Naive thymus-derived CD4-positive, alpha-beta T cell (primary cell): ENCODE data around the gene FEM1B. TPM values are rescaled to one million over a fixed set of nuclear protein-coding genes. Genes with fewer than 3 reads are reported as not detected.
"Not testable (repeated sequence)": the region's sequence is repeated elsewhere in the genome, so short reads cannot be mapped to it uniquely, and the experiment has no call there.

ENCODE experiments used
- ATAC-seq: fragments of 150-1000 bp; cut with Tn5 transposase; 2 replicates; pipeline ENCODE4 v1.10.0; 2021; ENCODE audit warnings: mild to moderate bottlenecking, moderate library complexity
- CTCF ChIA-PET: fragments of 350-600 bp; sonication (Branson Sonifier 250); formaldehyde crosslinking; loops from one replicate; lab custom pipeline; 2021; ENCODE audit warnings: antibody characterized with exemption; lab: Charles Lee
- POLR2A ChIA-PET: fragments of 350-600 bp; sonication (Branson Sonifier 250); formaldehyde crosslinking; loops from one replicate; lab custom pipeline; 2021; ENCODE audit warnings: antibody characterized with exemption, inconsistent platforms; lab: Charles Lee
- DNase-seq, 9 donors: peaks; one replicate each; pipeline versions ENCODE4 v3.0.0 to v3.0.0-alpha.2; 2020 to 2022; ENCODE audit warnings: mixed read lengths in 1 of 9
- H3K27ac ChIP-seq: one replicate; pipeline ENCODE4 v1.7.0; 2013; ENCODE audit warnings: mild to moderate bottlenecking, low read depth, low read length, moderate library complexity
- H3K27me3 ChIP-seq, 2 donors: one replicate each; pipeline ENCODE4 v1.7.0; 2013; ENCODE audit warnings: low read length in 2 of 2, mild to moderate bottlenecking in 2 of 2, moderate library complexity in 2 of 2; ENCODE audit not compliant: control insufficient read depth in 2 of 2, insufficient read depth in 2 of 2
- H3K36me3 ChIP-seq, 3 experiments: 1 replicate in 2 of 3; 2 replicates in 1 of 3; pipeline ENCODE4 v1.7.0; 2013; ENCODE audit warnings: low read length in 3 of 3, mild to moderate bottlenecking in 3 of 3, moderate library complexity in 1 of 3; ENCODE audit not compliant: insufficient read depth in 3 of 3, control insufficient read depth in 2 of 3
- H3K4me1 ChIP-seq, 2 donors: one replicate each; pipeline ENCODE4 v1.7.0; 2013; ENCODE audit warnings: low read length in 2 of 2, mild to moderate bottlenecking in 2 of 2, moderate library complexity in 1 of 2; ENCODE audit not compliant: control insufficient read depth in 2 of 2, insufficient read depth in 2 of 2
- H3K4me3 ChIP-seq: 2 replicates; pipeline ENCODE4 v1.7.0; 2013; ENCODE audit warnings: mild to moderate bottlenecking, low read length
- H3K9me3 ChIP-seq, 3 experiments: 1 replicate in 2 of 3; 2 replicates in 1 of 3; pipeline ENCODE4 v1.7.0; 2013; ENCODE audit warnings: low read length in 3 of 3; ENCODE audit not compliant: control insufficient read depth in 2 of 3
- H3K27ac Mint-ChIP-seq, 9 donors: one replicate each; pipeline ENCODE4 v1.8.0; 2020 to 2022; ENCODE audit warnings: mixed read lengths in 9 of 9, mild to moderate bottlenecking in 8 of 9, moderate library complexity in 5 of 9, inconsistent platforms in 2 of 9
- H3K27me3 Mint-ChIP-seq, 5 donors: one replicate each; pipeline ENCODE4 v1.8.0; 2021 to 2022; ENCODE audit warnings: mixed read lengths in 5 of 5, mild to moderate bottlenecking in 1 of 5
- H3K36me3 Mint-ChIP-seq, 5 donors: one replicate each; pipeline ENCODE4 v1.8.0; 2020 to 2022; ENCODE audit warnings: mixed read lengths in 5 of 5, mild to moderate bottlenecking in 3 of 5, inconsistent platforms in 1 of 5
- H3K4me1 Mint-ChIP-seq, 7 donors: one replicate each; pipeline ENCODE4 v1.8.0; 2020 to 2022; ENCODE audit warnings: mixed read lengths in 7 of 7, mild to moderate bottlenecking in 3 of 7, inconsistent platforms in 1 of 7
- H3K4me3 Mint-ChIP-seq, 10 donors: one replicate each; pipeline ENCODE4 v1.8.0; 2020 to 2022; ENCODE audit warnings: mild to moderate bottlenecking in 10 of 10, mixed read lengths in 10 of 10, moderate library complexity in 6 of 10, inconsistent platforms in 2 of 10
- H3K9me3 Mint-ChIP-seq, 11 donors: one replicate each; pipeline ENCODE4 v1.8.0; 2020 to 2022; ENCODE audit warnings: mixed read lengths in 11 of 11, mild to moderate bottlenecking in 4 of 11, inconsistent platforms in 1 of 11, moderate library complexity in 1 of 11
- intact Hi-C, 2 donors: fragments of 100-400 bp; cut with micrococcal nuclease; formaldehyde crosslinking; loops; one replicate each; pipeline ENCODE4 v1.15.1; 2023
- polyA plus RNA-seq, 2 donors: library from polyadenylated mRNA; unstranded; fragments of 300-500 nt; fragmentation: Illumina TruSeq; gene quantifications; one replicate each; pipeline ENCODE4 v1.2.3, GENCODE V29; 2021
- total RNA-seq, 6 experiments: library from RNA in 5 of 6; stranded (reverse) in 5 of 6; gene quantifications; 1 replicate in 5 of 6; 2 replicates in 1 of 6; pipeline ENCODE4 v1.2.3 and lab custom pipeline; 2021 to 2026

Gene FEM1B
- total and polyA plus RNA-seq, 7 experiments from 2014 or later: 12.0 to 73.2 (median 58.6) TPM

- intact Hi-C loops: loop anchor here in 1 of 2 donors (1.0 kb wide), 1 partner anchor 367 kb away; no protein-coding TSS in a partner anchor
- Histone ChIP-seq H3K4me1 (peaks cover 0 to 17% of the 10 kb centered on the region in 2 donors), H3K27me3 (no peaks in the 10 kb centered on the region), H3K27ac (peak overlapping the region; percentile 79), H3K36me3 (no peaks in the 10 kb centered on the region), H3K9me3 (no peaks in the 10 kb centered on the region), H3K4me3 (peak overlapping the region; percentile 93)
- Mint-ChIP-seq H3K27me3 (peaks cover 0 to 3% (median 0%) of the 10 kb centered on the region in 5 donors), H3K36me3 (peaks cover 0 to 6% (median 0%) of the 10 kb centered on the region in 5 donors), H3K27ac (peak overlapping the region; percentile 69 to 97 (median 88)), H3K9me3 (no peaks in the 10 kb centered on the region), H3K4me3 (peak overlapping the region; percentile 86 to 98 (median 92)), H3K4me1 (peaks cover 23 to 35% (median 30%) of the 10 kb centered on the region in 7 donors)
- ATAC-seq: no peak
- POLR2A ChIA-PET: interaction anchor here (0.6 to 2.3 kb wide), 4 partner anchors 29 to 389 kb away, joined by 3 to 16 read pairs (median 5); partner anchors contain the start of gene FEM1B
- peak in 1 of 9 donors; percentile 20 for DNase-seq
- CTCF ChIA-PET: interaction anchor here (1.0 kb wide), 1 partner anchor 329 kb away, joined by 3 read pairs; no protein-coding TSS in a partner anchor
Measured at GRCh38 chr15:68230157-68231100, 47.1 kb upstream of the FEM1B start.

GRCh38 chr15:68231102-68231818 lies 46.3 kb upstream of the FEM1B start:
- peak overlapping the region; percentile 36 to 79 (median 66) for H3K4me3 Mint-ChIP-seq
- no peaks in the 10 kb centered on the region for H3K27me3 ChIP-seq
- no peak overlapping the region for H3K4me3 ChIP-seq
- ChIA-PET CTCF (interaction anchor here (0.7 to 1.4 kb wide), 3 partner anchors 9 to 75 kb away, joined by 3 read pairs; no protein-coding TSS in a partner anchor), POLR2A (interaction anchor here (0.6 kb wide), 1 partner anchor 682 kb away, joined by 3 read pairs; no protein-coding TSS in a partner anchor)
- peak overlapping the region in 3 of 9 donors; percentile 38 to 62 (median 51) for H3K27ac Mint-ChIP-seq
- peaks cover 0 to 4% (median 0%) of the 10 kb centered on the region in 5 donors for H3K27me3 Mint-ChIP-seq
- peaks cover 0 to 17% of the 10 kb centered on the region in 2 donors for H3K4me1 ChIP-seq
- no peak overlapping the region for H3K27ac ChIP-seq
- ATAC-seq: no peak
- peak in 1 of 9 donors; percentile 11 for DNase-seq
- peaks cover 0 to 6% (median 0%) of the 10 kb centered on the region in 5 donors for H3K36me3 Mint-ChIP-seq
- H3K36me3 ChIP-seq: no peaks in the 10 kb centered on the region
- intact Hi-C loops: no loop called here
- H3K9me3 Mint-ChIP-seq: no peaks in the 10 kb centered on the region
- H3K4me1 Mint-ChIP-seq: peaks cover 23 to 34% (median 30%) of the 10 kb centered on the region in 7 donors
- no peaks in the 10 kb centered on the region for H3K9me3 ChIP-seq

- Mint-ChIP-seq H3K27me3 (peaks cover 0 to 5% (median 2%) of the 10 kb centered on the region in 5 donors), H3K9me3 (no peaks in the 10 kb centered on the region), H3K4me3 (no peak overlapping the region), H3K4me1 (peaks cover 21 to 26% (median 23%) of the 10 kb centered on the region in 7 donors), H3K27ac (no peak overlapping the region), H3K36me3 (peaks cover 0 to 6% (median 2%) of the 10 kb centered on the region in 5 donors)
- Histone ChIP-seq H3K4me3 (no peak overlapping the region), H3K27ac (no peak overlapping the region), H3K9me3 (no peaks in the 10 kb centered on the region), H3K27me3 (no peaks in the 10 kb centered on the region), H3K36me3 (no peaks in the 10 kb centered on the region), H3K4me1 (peaks cover 0 to 17% of the 10 kb centered on the region in 2 donors)
- ATAC-seq (no peak), DNase-seq (peak in 1 of 9 donors; percentile 17)
- intact Hi-C loops: no loop called here
- ChIA-PET POLR2A (no interaction called here), CTCF (interaction anchor here (0.7 to 1.4 kb wide), 2 partner anchors 8 to 74 kb away, joined by 3 read pairs; no protein-coding TSS in a partner anchor)
Measured at GRCh38 chr15:68232449-68232848, 45.1 kb upstream of the FEM1B start.

- peaks cover 0 to 15% of the 10 kb centered on the region in 2 donors for H3K4me1 ChIP-seq
- Mint-ChIP-seq H3K4me3 (no peak overlapping the region), H3K27ac (no peak overlapping the region), H3K27me3 (peaks cover 0 to 9% (median 3%) of the 10 kb centered on the region in 5 donors), H3K4me1 (peaks cover 16 to 21% (median 20%) of the 10 kb centered on the region in 7 donors), H3K9me3 (no peaks in the 10 kb centered on the region), H3K36me3 (peaks cover 0 to 6% (median 4%) of the 10 kb centered on the region in 5 donors)
- ChIA-PET POLR2A (interaction anchor here (0.6 kb wide), 1 partner anchor 78 kb away, joined by 3 read pairs; no protein-coding TSS in a partner anchor), CTCF (interaction anchor here (1.4 kb wide), 1 partner anchor 73 kb away, joined by 3 read pairs; no protein-coding TSS in a partner anchor)
- ATAC-seq: no peak
- intact Hi-C loops: no loop called here
- no peaks in the 10 kb centered on the region for H3K27me3 ChIP-seq
- H3K36me3 ChIP-seq: no peaks in the 10 kb centered on the region
- DNase-seq: no peak
- no peak overlapping the region for H3K4me3 ChIP-seq
- no peak overlapping the region for H3K27ac ChIP-seq
- H3K9me3 ChIP-seq: no peaks in the 10 kb centered on the region
Measured at GRCh38 chr15:68232937-68233336, 44.6 kb upstream of the FEM1B start.

- Mint-ChIP-seq H3K4me3 (no peak overlapping the region), H3K27me3 (peaks cover 0 to 17% (median 3%) of the 10 kb centered on the region in 5 donors), H3K9me3 (no peaks in the 10 kb centered on the region), H3K36me3 (peaks cover 0 to 4% (median 0%) of the 10 kb centered on the region in 5 donors), H3K4me1 (peaks cover 6 to 11% (median 10%) of the 10 kb centered on the region in 7 donors), H3K27ac (no peak overlapping the region)
- Histone ChIP-seq H3K9me3 (no peaks in the 10 kb centered on the region), H3K27me3 (no peaks in the 10 kb centered on the region), H3K4me3 (no peak overlapping the region), H3K4me1 (peaks cover 0 to 4% of the 10 kb centered on the region in 2 donors), H3K36me3 (no peaks in the 10 kb centered on the region), H3K27ac (no peak overlapping the region)
- ChIA-PET POLR2A (no interaction called here), CTCF (no interaction called here)
- peak in 1 of 9 donors; percentile 6 for DNase-seq
- intact Hi-C loops: no loop called here
- ATAC-seq: no peak
Measured at GRCh38 chr15:68234060-68234459, 43.5 kb upstream of the FEM1B start.

- H3K27me3 ChIP-seq, H3K4me3 ChIP-seq, H3K27ac Mint-ChIP-seq, intact Hi-C loops, CTCF ChIA-PET, ATAC-seq, H3K4me3 Mint-ChIP-seq, H3K9me3 Mint-ChIP-seq, H3K4me1 ChIP-seq, H3K36me3 Mint-ChIP-seq, H3K36me3 ChIP-seq, H3K27ac ChIP-seq, H3K9me3 ChIP-seq, POLR2A ChIA-PET: not testable (repeated sequence)
- Mint-ChIP-seq H3K27me3 (peaks cover 0 to 17% (median 3%) of the 10 kb centered on the region in 5 donors), H3K4me1 (peaks cover 6 to 11% (median 10%) of the 10 kb centered on the region in 7 donors)
- peak in 1 of 9 donors; percentile 13 for DNase-seq
Measured at GRCh38 chr15:68234520-68234919, 43.0 kb upstream of the FEM1B start.
